Cardiac fibroblast (primary cell): ENCODE data around the gene TFAP2A.
A peak's percentile ranks its signal among the peaks of the same experiment; 100 is the strongest.

Experiments used
- DNase-seq, 2 donors: peaks; one replicate each; pipeline versions ENCODE4 v3.0.0 to v3.0.0-alpha.2; 2010; ENCODE audit warnings: low read depth in 2 of 2
- H3K4me3 ChIP-seq, 2 donors: replicated peaks in 1 of 2; 1 replicate in 1 of 2; 2 replicates in 1 of 2; pipeline ENCODE4 v1.5.1; 2011; ENCODE audit warnings: low read depth in 2 of 2, low read length in 2 of 2, mild to moderate bottlenecking in 2 of 2, moderate library complexity in 1 of 2
- TF ChIP-seq, protein P1 (sequence below): IDR thresholded peaks from one replicate; pipeline ENCODE4 v1.5.1; 2011; ENCODE audit warnings: low read depth, mild to moderate bottlenecking, low read length, inconsistent platforms

TFAP2A gene

DNA sequence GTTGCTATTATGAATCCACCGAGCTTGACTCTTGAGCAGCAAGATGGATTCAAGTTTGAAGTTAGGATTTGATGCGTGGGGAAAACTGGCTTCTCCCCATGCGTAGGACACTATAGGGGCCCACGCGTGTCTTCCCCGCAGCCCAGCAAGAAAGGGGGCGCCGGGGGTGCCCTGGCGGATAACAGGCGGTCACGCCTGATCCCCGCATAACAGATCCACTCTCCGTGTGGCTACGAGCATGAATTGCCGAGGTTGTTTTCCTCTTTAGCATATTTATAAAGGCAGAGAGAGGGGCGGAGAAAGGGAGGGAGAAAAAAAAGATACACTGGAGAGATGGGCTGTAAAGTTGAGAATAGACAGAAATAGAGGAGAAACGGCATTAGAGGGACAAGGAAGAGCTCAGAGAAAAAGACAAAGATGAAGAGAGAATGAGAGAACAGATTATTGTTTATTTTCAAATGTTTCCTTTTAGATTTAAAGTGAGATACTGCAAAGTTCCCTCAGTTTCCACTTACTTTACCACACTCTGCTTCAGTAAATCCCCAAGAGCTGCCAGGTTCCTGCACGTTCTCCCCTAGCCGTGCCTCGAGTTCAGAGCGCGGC, 32.0 kb downstream of the TFAP2A start:
- TF ChIP-seq, protein P1, sequence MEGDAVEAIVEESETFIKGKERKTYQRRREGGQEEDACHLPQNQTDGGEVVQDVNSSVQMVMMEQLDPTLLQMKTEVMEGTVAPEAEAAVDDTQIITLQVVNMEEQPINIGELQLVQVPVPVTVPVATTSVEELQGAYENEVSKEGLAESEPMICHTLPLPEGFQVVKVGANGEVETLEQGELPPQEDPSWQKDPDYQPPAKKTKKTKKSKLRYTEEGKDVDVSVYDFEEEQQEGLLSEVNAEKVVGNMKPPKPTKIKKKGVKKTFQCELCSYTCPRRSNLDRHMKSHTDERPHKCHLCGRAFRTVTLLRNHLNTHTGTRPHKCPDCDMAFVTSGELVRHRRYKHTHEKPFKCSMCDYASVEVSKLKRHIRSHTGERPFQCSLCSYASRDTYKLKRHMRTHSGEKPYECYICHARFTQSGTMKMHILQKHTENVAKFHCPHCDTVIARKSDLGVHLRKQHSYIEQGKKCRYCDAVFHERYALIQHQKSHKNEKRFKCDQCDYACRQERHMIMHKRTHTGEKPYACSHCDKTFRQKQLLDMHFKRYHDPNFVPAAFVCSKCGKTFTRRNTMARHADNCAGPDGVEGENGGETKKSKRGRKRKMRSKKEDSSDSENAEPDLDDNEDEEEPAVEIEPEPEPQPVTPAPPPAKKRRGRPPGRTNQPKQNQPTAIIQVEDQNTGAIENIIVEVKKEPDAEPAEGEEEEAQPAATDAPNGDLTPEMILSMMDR = no peak
- no peak overlapping the region for H3K4me3 ChIP-seq
- DNase-seq = no peak

DNA sequence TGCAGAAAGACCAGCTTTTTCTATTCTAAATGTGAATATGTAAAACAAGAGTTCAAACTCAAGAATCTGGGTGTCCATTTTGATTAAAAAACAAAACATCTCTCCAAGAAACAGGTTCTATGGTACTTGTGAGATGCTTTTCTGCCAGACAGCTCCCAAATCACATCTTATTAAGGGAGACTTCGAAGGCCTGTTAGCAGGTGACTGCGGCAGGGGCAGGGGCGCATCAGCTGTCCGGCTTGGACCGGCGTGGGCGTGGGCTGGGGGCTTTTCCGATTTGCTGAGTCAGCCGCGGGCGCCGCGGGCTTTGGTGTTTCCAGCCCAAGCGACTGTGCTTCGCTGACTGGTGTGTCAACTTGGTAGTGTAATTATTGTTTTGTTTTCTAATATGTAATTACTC, 32.6 kb downstream of the TFAP2A start:
- no peak for DNase-seq
- H3K4me3 ChIP-seq = no peak overlapping the region
- TF ChIP-seq, protein P1 = no peak

DNA sequence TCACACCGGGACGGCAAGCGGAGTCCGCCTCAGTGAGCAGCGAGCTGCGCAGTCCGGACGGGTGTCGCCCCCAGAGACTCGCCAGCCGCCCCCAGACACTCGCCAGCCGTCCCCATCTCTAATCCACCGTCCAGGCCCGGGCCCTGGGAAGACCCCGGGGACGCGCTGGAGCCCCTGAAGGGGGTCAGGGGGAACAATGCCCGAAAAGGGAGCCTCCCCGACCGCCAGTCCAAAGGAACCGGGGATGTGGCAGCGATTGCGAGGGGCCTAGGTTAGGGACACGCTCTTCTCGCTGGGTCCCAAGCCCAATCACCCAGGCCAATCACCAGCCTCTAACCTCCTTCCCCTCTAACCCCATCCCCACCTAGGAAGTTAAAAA, 33.1 kb downstream of the TFAP2A start:
- TF ChIP-seq, protein P1 = no peak
- no peak overlapping the region for H3K4me3 ChIP-seq
- DNase-seq = no peak

DNA sequence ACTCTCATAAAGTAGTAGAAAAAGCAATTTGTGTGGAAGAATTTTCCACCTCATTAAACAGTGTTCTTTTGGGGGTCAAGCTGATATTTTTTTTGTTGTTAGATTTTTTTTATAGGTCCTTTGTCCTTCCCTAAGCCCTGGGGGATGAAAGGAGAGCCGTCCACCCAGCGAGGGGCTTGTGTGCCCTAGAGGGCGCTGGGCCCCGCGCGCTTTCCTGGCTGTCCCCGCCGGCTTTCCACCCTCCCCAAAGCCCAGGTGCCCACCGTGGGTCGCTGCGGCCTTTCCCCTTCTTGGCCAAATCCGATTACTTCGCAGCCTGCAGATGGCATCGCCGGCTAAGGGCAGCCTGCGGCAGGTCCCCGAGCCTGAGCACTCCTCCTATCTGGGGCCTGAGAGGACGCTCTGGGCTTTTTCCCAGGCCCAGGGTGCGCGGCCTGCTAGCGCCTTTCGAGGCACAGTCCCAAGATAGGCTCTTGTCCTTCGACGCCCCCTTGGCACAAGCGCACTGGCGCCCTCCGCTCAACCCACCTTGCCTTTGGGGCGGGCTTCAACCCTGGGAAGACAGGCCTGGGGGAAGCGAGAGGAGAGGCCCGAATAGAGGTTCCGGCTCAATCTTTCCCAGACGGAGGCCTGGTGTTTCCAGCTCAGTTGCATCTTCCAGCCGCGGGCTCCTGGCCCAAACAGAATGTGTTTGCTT, 33.6 kb downstream of the TFAP2A start:
- no peak for DNase-seq
- TF ChIP-seq, protein P1 = no peak
- no peak overlapping the region for H3K4me3 ChIP-seq

DNA sequence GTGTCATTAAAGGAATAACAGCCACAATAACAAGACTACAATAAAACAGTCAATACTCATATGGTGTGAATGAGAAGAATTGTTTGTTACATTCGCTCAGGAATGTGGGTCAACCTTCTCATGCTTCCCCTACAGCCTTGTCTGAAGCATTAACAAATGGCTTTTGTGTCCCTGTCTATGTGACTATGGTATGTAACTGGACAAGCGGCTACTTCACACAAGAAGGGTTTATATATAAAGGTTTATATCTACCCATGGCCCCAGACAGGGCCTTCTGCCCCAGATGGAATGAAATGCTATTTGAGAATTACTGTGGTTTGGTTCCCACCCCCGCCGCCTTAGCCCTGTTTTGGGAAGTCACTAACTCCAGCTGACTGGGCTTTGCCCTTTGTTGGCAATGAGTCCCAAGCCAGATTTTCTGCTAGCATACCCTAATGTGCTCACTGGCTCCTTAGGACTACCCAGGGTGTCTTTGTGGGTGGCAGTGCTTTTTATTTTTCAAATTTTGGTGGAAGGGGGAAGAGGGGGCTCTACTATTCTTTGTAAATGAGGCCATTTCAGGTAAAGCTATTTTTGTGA, 39.4 kb downstream of the TFAP2A start:
- H3K4me3 ChIP-seq = no peak overlapping the region
- TF ChIP-seq, protein P1 = no peak
- DNase-seq = no peak

DNA sequence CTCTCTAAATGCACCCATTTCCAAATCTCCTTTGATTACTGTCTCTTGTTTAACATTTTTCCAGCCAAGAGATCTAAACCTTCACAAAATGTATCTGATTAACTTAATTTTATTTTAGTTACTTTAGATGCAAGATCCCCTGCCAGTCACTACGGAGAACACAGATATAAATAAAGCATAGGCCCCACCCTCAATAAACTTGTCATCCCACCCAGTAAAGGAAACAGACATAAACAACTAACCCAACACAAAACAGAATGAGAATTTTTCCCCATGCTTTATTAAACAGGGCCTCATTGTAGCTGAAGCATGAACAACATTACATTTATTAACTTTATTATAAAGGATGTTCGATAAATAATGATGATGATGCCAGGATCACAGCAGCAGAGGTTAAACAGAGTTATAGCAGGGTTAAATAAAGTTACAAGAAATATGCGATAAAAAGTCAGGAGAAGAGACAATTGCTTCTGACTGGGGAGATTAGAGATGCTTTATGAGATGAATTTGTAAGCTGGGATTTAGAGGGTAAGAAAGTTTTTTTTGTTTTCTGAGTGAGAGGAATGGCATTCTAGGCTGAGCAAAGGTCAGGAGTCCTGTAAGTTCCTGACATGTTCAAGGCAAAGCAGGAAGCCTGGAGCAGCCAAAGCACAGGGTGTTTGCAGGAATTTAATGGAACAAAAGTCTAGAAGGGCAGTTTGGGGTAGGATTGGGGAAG, 41.1 kb downstream of the TFAP2A start:
- H3K4me3 ChIP-seq = no peak overlapping the region
- TF ChIP-seq, protein P1 = no peak
- DNase-seq = peak in 1 of 2 donors; percentile 2
